NB4 (cell line): ENCODE results near the gene RSPH1.

Experiments used
- DNase-seq: peaks from one replicate; pipeline ENCODE4 v3.0.0; 2010; ENCODE audit warnings: low read depth
- H3K4me3 ChIP-seq: one replicate; pipeline ENCODE4 v1.5.1; 2011; ENCODE audit warnings: mild to moderate bottlenecking, low read depth, low read length, moderate library complexity
- MYC ChIP-seq: IDR thresholded peaks from 2 replicates; pipeline ENCODE4 v1.6.1; 2011; ENCODE audit warnings: low read depth, low read length
- POLR2A ChIP-seq: IDR thresholded peaks from 2 replicates; pipeline ENCODE4 v1.6.1; 2011; ENCODE audit warnings: mild to moderate bottlenecking; ENCODE audit not compliant: insufficient read length; ENCODE audit errors: extremely low read depth
- TF ChIP-seq, protein P1 (sequence below): IDR thresholded peaks from 2 replicates; pipeline ENCODE4 v1.6.1; 2011; ENCODE audit warnings: low read depth, low read length
- TF ChIP-seq, protein P2 (sequence below): IDR thresholded peaks from one replicate; pipeline ENCODE4 v1.5.1; 2012; ENCODE audit warnings: low read depth, low read length

RSPH1 gene

DNA sequence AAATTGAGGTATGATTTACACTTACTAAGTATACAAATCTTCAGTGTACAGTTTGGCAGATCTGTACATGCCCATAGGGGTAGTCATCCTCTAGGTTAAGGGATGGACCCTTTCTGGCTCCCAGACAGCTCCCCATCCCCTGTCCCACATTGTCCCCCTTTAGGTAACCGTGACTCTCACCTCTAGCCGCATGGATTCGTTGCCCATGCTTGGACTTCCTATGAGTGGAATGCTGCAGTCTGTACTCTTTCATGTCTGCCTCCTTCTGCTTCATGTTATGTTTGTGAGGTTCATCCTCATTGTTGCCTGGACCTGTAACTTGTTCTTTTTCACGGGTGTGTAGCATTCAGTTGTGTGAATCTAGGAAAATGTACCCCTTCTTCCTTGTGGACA, 37.9 kb upstream of the RSPH1 start:
- no peak for TF ChIP-seq MYC
- TF ChIP-seq, protein P1, sequence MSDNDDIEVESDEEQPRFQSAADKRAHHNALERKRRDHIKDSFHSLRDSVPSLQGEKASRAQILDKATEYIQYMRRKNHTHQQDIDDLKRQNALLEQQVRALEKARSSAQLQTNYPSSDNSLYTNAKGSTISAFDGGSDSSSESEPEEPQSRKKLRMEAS: no peak
- TF ChIP-seq, protein P2, sequence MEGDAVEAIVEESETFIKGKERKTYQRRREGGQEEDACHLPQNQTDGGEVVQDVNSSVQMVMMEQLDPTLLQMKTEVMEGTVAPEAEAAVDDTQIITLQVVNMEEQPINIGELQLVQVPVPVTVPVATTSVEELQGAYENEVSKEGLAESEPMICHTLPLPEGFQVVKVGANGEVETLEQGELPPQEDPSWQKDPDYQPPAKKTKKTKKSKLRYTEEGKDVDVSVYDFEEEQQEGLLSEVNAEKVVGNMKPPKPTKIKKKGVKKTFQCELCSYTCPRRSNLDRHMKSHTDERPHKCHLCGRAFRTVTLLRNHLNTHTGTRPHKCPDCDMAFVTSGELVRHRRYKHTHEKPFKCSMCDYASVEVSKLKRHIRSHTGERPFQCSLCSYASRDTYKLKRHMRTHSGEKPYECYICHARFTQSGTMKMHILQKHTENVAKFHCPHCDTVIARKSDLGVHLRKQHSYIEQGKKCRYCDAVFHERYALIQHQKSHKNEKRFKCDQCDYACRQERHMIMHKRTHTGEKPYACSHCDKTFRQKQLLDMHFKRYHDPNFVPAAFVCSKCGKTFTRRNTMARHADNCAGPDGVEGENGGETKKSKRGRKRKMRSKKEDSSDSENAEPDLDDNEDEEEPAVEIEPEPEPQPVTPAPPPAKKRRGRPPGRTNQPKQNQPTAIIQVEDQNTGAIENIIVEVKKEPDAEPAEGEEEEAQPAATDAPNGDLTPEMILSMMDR: no peak
- no peak for TF ChIP-seq POLR2A
- H3K4me3 ChIP-seq: no peak overlapping the region

DNA sequence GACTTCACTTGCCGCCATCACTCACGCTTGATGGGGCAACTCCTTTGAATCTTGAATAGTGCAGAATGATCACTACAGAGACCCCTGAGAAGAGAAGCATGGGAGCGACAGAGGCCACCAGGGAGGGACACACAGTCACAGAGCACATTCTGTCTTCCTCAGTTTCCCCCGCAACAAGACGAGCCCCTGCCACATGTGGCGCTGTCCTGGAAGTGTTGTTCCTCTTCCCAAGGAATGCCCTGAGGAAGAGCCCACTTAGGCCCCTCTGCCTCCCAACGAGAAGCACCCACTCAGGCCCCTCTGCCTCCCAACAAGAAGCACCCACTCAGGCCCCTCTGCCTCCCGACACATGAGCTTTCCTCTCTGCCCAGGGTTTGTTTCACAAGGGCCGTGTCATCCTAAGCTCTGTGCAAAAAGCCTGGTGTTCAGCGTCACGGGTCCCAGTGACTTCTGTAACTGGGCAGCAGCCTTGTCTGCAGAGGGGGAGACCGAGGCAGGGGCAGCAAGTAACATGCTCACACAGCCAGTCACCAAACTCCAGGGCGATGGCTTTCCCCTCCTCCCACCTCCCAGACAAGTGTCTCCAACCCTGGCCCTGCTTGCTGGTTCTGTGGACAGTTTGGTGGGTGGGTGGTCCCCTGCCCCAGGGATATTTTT, 37.4 kb upstream of the RSPH1 start:
- no peak overlapping the region for H3K4me3 ChIP-seq
- no peak for TF ChIP-seq POLR2A
- no peak for DNase-seq

More for the DNA sequence above, 37.9 kb upstream of the RSPH1 start:
- DNase-seq: no peak

DNA sequence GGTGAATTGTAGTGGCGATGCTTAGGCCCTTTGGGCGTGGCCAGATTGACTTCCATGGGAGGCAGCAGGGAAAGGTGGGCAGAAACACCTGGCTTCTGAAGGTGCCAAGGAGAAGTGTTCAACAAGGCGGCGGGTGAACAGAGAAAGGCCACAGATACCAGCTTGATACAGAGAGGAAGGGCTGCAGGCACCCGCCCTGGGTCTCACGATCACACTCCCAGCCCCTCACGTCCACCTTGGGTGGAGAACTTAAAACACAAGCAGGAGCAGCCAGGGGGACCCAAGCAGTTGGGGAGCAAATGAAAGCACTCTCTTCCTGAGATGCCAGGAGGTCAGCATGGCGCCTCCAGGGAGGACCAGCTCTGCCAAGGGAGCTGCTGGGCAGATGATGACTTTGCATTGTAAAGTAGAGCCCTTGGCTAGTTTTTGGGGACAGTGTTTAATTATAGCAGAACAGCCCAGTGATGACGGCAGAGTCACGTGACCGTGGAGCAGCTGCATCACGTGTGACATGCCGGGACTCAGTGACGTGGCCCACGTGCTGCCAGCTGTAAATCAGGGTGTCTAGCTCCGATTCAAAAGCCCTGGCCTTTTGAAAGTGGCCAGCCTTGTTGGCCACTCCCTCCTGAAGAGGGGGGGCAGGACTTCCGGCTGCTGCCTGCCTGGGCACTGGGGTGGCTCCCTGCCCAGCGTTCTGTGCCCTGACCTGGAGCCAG, 36.6 kb upstream of the RSPH1 start:
- no peak for DNase-seq
- no peak overlapping the region for H3K4me3 ChIP-seq
- TF ChIP-seq, protein P2: no peak
- no peak for TF ChIP-seq MYC
- TF ChIP-seq POLR2A: no peak
- TF ChIP-seq, protein P1: no peak

DNA sequence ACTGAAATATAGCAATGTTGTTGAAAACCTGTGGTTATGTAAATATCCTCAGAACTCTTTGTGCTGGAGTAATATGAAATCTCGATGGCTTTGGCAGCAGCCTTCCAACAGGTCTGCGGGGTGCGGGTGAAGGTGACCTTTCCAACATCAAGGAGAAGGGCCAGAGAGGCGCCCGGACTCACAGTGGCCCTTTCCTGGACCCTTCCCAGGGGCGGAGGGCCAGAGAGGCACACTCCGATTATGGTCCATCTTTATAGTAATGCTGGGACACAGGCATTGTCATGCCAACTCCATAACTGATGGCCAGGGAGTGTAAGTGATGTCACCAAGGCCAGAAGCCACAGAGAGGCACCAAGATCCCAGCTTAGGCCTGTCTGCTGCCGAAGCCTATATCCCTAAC, 35.7 kb upstream of the RSPH1 start:
- TF ChIP-seq, protein P2: no peak
- no peak for DNase-seq
- no peak overlapping the region for H3K4me3 ChIP-seq

DNA sequence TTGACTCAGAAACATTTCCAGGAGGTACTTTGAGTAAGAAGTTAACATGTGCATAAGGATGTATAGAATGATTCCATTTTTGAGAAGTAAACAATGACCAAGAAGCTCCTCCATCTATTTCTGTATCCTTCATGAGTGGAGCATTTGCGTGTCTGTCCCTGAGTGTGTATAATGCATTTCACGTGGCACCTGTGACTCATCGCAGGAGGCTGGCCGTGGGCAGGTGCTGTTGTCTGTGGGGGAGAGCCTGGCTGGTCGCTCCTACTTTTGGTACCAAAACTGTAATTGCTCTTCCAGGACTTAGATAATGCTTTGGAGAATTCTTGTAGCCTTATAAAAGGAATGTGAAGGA, 34.1 kb upstream of the RSPH1 start:
- DNase-seq: no peak
- no peak overlapping the region for H3K4me3 ChIP-seq
- no peak for TF ChIP-seq POLR2A
- TF ChIP-seq, protein P1: no peak
- TF ChIP-seq, protein P2: no peak

DNA sequence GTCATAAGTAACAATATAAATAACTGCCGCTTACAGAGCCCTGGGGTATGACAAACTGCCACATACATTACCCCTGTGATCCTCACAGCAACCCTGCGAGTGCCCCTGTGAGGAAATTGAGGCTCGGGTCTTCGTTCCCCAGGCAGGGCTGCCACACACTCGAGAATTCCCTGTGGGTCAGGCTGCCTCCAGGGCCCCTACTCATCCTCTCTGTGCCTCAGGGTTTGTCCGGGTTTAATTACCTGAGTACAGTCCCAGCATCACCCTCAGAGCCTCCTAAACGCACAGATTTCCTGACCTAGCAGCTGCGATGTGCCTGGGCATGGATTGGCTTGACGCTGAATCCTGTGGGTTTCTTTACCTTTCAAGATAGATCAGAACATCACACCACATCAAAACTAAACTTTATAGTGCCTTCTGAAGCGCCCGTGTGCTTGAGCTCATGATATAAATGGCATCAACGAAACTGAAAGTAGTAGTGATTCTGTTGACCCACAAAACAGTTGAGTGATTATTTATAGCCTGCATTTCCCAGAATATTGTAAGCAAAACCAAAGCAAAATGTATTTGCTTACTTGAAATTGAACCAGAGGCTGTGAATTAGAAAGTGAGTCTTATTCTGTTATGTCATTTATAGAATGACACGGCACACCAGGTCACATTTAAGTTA, 31.6 kb upstream of the RSPH1 start:
- TF ChIP-seq POLR2A (no peak), MYC (no peak)
- TF ChIP-seq, protein P1: no peak
- no peak overlapping the region for H3K4me3 ChIP-seq
- no peak for DNase-seq
